GM19324 (cell line): ENCODE results near the gene PRAME.
"Not testable (repeated sequence)": the region's sequence is repeated elsewhere in the genome, so short reads cannot be mapped to it uniquely, and the experiment has no call there.

ENCODE experiments used
- ATAC-seq: cut with Tn5 transposase; IDR thresholded peaks from one replicate; pipeline ENCODE4 v1.9.1; 2021; ENCODE audit warnings: mild to moderate bottlenecking, moderate library complexity; ENCODE audit not compliant: unreplicated experiment, low FRiP score

The PRAME gene

GRCh38 chr22:22558972-22559603 is at the start of gene PRAME:
PRAME (minus strand) TSS chr22:22559265; CDS start chr22:22556832, 2,433 bp downstream.
- no peak for ATAC-seq

DNA sequence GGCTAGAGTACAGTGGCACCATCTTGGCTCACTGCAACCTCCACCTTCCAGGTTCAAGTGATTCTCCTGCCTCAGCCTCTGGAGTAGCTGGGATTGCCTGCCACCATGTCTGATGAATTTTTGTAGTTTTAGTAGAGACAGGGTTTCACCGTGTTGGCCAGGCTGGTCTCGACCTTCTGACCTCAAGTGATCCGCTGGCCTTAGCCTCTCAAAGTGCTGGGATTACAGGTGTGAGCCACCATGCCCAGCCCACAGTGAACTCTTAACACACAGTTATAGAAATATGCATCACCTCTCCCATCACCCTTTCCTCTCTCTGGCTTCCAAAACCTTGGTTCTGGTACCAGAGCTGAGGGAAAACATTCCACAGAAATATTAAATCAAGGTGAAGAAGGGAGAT is 49.0 kb upstream of the PRAME start:
- not testable (repeated sequence) for ATAC-seq

- no peak for ATAC-seq
Measured at GRCh38 chr22:22605074-22605404, 46.0 kb upstream of the PRAME start.

DNA sequence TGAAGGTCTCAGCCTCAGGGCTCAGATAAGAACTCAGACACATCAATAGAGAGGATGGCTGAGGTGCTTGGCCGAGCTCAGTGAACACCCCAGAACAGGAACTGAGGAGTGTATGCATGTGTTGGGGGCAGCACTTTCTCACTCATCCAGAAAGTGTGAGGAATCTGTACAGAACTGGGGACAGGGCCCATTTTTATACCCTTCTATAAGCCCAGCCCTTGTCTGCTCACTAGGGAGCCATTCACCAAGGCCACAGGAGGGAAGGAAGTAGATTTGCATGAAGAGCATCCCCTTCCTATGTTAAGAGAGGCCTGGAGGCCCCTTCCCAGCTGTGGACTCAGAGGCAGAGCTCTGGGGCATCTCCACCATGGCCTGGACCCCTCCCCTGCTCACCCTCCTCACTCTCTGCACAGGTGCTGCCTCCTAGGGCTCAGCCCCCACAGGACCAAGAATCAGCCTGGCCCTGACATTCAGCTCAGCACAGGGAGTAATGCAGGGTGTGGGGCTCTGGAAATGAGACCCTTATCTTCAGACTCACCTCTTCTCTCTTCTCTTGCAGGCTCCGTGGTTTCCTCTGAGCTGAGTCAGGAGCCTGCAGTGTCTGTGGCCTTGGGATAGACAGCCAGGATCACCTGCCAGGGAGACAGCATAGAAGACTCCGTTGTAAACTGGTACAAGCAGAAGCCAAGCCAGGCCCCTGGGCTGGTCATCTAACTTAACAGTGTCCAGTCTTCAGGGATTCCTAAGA is 45.4 kb upstream of the PRAME start:
- ATAC-seq = no peak

DNA sequence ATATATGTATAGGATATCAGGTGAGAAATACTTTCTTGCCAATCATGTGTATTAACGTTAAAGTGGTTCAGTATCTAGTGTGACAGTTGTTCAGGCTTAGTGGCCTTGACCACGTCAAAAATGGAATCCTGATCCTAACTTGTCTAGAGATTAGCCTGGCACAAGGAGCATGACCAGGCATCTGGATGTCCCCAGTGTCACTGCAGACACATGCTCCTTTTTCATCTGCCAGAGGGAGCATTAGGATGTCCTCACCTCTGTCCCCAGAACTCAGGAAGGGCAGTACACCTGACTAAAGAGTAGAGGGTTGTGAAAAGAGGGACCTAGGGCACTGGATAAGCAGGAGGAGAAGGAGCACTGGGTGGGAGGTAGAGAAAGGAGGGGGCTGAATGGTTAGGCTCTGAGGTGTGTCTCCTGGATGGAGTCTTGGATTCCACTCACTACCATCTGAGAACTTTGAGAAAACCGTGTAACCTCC is 44.4 kb upstream of the PRAME start:
- no peak for ATAC-seq

DNA sequence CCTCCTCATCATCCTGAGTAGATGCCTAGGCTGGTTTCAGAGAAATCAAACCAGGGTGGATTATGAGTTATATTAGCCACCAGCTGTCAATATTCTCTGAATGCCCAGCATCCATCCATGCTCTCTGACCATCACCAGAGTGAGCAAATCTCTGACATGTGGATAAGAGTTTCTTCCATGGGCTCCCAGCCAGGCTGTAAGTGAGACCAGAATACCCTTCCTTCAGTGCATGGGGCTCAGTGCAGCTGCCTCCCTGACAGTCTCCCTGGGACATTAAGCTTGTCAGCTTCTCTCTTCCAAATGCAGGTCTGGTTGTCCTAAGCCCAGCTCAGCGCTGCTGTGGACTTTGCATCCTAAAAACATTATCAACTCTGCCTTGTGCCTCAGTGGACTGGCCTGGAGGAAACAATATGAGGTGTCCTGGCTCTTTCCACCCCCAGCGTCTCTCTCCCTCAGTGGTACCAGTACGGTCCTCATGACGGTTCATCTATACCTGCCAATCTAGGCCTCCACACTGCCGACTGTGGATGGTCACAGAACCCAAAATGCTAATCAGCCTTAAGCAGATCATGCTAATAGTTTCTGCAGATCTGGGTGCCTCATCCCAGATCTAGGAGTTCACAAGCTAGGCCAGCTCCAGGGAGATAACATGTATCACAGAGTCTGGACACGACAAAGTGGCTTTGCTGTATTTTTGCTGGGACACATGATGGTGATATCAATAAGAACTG is 41.6 kb upstream of the PRAME start:
- no peak for ATAC-seq

- ATAC-seq = no peak
Measured at GRCh38 chr22:22599248-22599647, 40.2 kb upstream of the PRAME start.

- no peak for ATAC-seq
Measured at GRCh38 chr22:22598144-22598543, 39.1 kb upstream of the PRAME start.

DNA sequence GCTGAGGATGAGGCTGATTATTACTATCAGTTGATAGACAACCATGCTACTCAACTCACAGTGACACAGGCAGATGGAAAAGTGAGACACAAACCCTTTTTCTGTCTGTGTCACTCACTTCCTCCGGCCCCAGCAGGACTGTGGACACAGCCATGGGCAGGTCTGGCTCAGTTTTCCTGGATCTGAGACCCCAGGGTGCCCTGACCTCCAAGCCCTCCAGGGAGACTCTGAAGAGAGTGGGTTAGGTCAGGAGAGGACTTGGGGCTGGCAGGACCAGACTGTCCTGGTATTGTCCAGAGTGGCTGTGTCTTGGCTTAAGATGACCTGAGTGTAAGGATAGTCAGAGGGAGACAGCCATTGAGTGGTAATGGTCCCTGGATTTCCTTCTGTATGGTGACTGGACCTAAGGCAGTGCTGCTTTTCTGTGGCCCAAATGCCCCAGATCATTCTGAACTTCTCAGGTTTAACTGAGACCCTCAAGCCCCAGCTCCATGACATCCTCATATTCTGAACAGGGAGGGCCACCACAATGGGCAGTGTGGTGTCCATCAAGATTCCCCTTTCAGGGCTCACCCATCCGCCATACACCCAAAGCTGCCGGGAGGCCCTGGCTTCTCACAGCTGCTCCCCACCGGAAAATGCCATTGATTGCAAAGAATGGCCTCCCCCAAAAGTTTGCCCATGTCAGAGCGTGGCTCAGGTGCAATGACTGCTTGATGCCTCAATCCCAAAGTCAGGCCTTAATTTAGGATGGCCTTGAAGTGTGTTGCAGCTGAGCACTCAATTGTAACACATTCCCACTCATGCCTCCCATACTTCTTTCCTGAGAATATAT is 36.2 kb upstream of the PRAME start:
- no peak for ATAC-seq

DNA sequence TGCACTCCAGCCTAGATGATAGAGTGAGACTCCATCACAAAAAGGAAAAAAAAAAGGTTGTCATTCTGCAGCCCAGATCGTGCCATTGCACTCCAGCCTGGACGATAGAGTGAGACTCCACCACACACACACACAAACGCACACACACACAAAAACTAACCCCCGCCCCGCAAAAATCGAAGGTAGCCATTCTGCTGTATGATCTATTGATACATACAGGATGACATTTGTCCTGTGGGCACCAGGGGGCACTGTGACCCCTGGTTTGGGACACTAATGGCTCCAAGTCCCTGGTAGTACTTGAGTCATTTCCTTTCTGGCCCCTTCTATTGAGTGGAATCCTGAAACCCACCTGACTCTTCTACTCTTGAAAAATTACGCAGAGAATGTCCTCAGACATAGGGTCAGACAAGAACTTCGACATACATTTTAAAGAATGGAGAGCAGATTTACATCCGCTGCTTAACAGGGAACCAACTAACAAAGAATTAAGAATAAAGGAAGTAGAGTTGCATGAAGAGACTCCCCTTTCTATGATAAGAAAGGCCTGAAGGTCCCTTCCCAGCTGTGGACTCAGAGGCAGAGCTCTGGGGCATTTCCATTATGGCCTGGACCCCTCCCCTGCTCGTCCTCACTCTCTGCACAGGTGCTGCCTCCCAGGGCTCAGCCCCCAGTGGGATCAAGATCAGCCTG is 35.0 kb upstream of the PRAME start:
- no peak for ATAC-seq

GRCh38 chr22:22593250-22593649 is 34.2 kb upstream of the PRAME start:
- no peak for ATAC-seq

DNA sequence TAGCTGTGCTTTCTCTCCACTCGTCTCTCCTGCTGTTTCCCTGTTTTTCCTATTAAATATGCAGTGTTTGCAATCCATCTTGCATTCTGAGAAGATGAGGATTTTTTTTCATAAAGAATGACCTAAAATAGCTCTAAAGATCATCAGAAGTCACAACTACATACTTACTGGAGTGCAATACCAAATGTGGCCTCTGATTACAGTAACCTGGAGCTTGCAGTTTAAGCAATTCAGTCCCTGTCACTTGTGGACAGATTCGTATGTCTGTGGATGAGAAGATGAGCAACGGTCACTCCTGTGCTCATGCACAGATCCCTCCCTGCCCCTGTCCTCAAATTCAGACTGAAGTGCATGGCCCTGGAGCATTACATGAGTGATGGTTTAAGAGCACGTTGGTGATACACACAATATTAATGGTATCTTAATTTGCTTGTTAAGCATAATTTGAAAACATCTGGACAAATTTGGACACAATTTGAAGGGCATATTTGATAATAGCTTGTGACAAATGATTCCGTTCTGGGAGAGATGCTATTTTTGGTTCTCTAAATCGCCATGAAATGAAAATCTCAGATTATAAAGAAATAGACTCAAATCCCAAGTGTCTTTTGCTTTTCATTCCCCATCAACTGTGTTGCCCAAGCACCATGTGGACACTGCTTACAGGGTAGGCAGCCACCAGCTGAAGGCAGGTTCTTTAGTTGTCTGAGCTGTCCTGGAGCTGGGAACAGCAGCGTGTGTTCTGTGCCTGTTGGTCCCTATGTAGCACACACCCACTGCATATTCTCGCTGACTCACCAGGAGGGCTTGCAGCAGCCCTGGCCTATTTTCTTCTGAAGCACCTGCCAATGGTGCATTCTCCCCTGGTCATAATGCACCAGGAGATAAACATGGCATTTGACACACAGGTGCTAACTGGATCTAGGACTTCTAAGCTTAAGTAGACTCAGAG is 32.6 kb upstream of the PRAME start:
- ATAC-seq = no peak

- no peak for ATAC-seq
Measured at GRCh38 chr22:22590136-22590891, 31.2 kb upstream of the PRAME start.

DNA sequence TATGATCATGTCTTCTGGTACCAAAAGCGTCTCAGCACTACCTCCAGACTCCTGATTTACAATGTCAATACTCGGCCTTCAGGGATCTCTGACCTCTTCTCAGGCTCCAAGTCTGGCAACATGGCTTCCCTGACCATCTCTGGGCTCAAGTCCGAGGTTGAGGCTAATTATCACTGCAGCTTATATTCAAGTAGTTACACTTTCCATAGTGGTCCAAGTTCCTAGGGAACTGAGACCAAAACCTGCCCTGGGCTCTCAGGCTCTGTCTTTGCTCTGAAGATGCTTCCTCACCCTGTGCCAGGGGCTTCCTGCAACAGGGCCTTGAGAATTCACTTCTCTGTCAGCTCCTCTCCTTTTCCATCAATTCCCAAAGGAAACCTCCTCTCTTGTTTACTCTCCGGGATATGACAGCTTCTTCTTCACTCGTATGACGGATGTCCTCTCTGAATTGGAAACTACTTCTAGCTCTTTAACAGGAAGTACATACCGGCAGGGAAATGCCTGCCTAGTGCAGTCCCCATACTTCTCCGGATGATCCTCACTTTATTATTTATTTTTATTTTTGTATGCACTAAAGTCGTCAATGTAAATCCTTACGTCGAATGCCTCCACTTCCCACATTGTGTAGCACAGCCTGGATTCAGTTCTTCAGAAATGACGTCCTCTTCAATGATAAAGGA is 29.6 kb upstream of the PRAME start:
- ATAC-seq = no peak

DNA sequence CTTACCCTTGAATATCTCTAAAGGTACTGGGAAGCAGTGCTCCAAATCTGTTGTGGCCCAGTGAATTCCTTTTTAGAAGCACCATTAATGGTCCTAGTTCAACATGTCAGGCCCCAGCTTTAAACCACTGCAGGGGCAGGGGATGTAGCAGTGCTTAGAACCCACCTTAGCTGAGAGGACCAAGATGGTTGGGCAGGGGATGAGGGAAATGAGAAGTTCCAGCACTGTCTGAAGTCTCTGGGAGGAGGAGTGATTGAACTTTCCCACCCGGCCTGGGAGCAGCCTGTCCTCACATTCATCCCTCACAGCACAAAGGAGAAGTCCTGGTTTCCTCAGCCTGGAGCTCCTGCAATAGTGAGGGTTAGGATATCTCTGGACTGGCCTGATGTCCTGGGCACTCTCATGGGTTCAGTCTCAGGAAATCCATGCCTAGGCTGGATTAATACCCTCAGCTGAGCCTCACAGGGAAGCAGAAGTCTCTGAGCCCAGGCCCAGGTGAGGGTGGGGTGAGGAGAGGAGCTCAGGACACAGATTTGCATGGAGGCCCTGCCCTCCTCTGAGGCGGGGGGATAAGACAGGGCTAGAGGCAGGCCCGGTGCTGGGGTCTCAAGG is 28.6 kb upstream of the PRAME start:
- no peak for ATAC-seq

- ATAC-seq = no peak
Measured at GRCh38 chr22:22584722-22585121, 25.7 kb upstream of the PRAME start.

DNA sequence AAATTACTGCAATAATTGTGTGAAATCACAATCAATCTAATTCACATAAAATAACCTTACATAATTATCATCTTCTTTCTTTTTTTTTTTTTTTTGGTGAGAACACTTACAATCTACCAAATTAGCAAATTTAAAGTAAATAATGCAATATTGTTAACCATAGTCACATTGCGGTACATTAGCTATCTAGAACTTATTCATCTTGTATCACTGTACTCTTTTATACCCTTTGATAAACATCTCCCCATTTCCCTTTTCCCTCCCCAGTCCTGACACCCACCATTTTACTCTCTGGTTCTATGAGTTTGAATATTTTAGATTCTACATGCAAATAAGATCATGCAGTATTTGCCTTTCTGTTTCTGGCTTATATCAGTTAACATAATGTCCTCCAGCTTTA is 24.0 kb upstream of the PRAME start:
- no peak for ATAC-seq
